Measurements from ENCODE around the gene SAP30L. TPM values are rescaled to one million over a fixed set of nuclear protein-coding genes. Genes with fewer than 3 reads are reported as not detected.

Gene SAP30L
- total and polyA plus RNA-seq, 2 donors (not counting 1 experiment from before 2014, with no cell fraction given): 26.6 to 31.5 TPM

DNA sequence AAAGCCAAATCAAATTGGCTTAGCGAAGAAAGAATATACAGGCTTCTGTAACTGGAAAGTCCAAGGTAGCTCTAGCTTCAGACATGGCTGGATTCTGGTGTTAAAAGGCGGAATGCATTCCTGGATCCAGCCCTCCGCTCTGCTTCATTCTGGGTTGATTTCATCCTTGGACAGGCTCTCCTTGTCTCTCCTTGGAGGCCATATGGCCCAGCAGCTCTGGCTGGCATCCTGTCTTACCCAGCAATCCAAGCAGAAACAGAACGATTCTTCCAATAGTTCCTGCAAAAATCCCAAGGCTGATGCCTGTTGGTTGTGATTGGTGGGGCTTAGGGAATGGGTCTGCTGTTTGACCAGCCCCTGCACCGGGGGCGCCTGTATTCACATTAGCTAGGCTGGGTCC is 37.0 kb upstream of the SAP30L start:
- Histone ChIP-seq H3K27me3 (ENCODE audit: control insufficient read depth, insufficient read depth, low read length) (no peaks in the 10 kb centered on the region), H3K4me1 (ENCODE audit: control insufficient read depth, extremely low read depth, insufficient read depth, low read length) (peaks cover 4% of the 10 kb centered on the region), H4K20me1 (ENCODE audit: control insufficient read depth, extremely low read depth, insufficient read depth, low read length) (peaks cover 2% of the 10 kb centered on the region), H3K36me3 (ENCODE audit: control insufficient read depth, insufficient read depth, low read length) (no peaks in the 10 kb centered on the region), H3K9ac (ENCODE audit: insufficient read depth, low read length) (no peak overlapping the region), H3K4me3 (replicated peaks in 1 of 4; ENCODE audit: control extremely low read depth in 1 of 4, insufficient read depth in 1 of 4, low read depth in 3 of 4, low read length in 4 of 4) (no peak overlapping the region), H3K9me3 (ENCODE audit: control insufficient read depth, insufficient read depth, low read depth, low read length) (no peaks in the 10 kb centered on the region), H2AFZ (ENCODE audit: low read length) (no peak overlapping the region), H3K79me2 (ENCODE audit: control insufficient read depth, insufficient read depth, low read length) (no peaks in the 10 kb centered on the region), H3K4me2 (ENCODE audit: extremely low read depth, insufficient read depth, low read length) (no peak overlapping the region), H3K27ac (ENCODE audit: insufficient read depth, low read length) (no peak overlapping the region)
- TF ChIP-seq EZH2 (IDR thresholded peaks at IDR 0.05; ENCODE audit: low read length, missing control alignments): no peak
- TF ChIP-seq, protein P1, sequence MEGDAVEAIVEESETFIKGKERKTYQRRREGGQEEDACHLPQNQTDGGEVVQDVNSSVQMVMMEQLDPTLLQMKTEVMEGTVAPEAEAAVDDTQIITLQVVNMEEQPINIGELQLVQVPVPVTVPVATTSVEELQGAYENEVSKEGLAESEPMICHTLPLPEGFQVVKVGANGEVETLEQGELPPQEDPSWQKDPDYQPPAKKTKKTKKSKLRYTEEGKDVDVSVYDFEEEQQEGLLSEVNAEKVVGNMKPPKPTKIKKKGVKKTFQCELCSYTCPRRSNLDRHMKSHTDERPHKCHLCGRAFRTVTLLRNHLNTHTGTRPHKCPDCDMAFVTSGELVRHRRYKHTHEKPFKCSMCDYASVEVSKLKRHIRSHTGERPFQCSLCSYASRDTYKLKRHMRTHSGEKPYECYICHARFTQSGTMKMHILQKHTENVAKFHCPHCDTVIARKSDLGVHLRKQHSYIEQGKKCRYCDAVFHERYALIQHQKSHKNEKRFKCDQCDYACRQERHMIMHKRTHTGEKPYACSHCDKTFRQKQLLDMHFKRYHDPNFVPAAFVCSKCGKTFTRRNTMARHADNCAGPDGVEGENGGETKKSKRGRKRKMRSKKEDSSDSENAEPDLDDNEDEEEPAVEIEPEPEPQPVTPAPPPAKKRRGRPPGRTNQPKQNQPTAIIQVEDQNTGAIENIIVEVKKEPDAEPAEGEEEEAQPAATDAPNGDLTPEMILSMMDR (conservative IDR thresholded peaks at IDR 0.05 in 1 of 2, IDR thresholded peaks at IDR 0.05 in 1 of 2; ENCODE audit: low read depth in 1 of 2, low read length in 2 of 2): no peak
- DNase-seq (ENCODE audit: low read depth in 2 of 2): no peak

DNA sequence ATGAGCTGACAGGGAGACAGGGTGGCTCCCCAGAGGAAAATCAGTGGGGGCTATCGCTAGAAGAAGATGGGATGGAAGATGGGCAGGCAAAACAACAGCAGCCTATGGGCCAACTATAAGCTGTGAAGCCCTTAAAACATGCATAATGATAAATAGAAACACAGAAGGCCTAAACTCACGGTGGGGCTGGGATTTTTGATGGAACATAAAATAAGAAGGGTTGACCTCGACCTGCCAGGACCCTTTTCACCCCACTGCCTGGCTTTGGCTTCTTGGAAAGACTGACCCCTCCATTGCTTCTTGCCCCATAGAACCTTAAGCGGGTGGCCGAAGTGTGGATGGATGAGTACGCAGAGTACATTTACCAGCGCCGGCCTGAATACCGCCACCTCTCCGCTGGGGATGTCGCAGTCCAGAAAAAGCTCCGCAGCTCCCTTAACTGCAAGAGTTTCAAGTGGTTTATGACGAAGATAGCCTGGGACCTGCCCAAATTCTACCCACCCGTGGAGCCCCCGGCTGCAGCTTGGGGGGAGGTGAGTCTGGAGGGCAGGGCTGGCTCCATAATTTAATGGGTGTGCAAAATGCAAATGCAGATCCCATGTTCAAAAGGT is 36.5 kb upstream of the SAP30L start:
- peaks cover 4% of the 10 kb centered on the region for H3K4me1 ChIP-seq (ENCODE audit: control insufficient read depth, extremely low read depth, insufficient read depth, low read length)
- TF ChIP-seq, protein P1 (conservative IDR thresholded peaks at IDR 0.05 in 1 of 2, IDR thresholded peaks at IDR 0.05 in 1 of 2; ENCODE audit: low read depth in 1 of 2, low read length in 2 of 2): no peak
- no peak for TF ChIP-seq EZH2 (IDR thresholded peaks at IDR 0.05; ENCODE audit: low read length, missing control alignments)

DNA sequence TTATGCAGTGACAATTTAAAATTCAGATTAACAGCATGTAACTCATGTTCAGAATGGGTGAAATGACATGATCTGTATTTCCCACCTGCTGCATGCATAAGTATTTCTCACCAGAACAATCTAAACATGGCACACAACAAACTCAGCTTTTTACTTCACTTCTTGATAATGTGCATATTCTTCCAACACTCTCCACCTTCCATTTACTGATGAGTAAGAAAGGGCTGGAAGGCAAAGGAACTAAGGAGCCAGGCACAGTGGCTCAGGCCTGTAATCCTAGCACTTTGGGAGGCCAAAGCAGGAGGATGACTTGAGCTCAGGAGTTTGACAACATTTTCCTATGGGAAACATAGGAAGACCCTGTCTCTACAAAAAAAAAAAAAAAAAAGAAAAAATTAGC is 35.8 kb upstream of the SAP30L start:
- Histone ChIP-seq H2AFZ (ENCODE audit: low read length) (no peak overlapping the region), H3K36me3 (ENCODE audit: control insufficient read depth, insufficient read depth, low read length) (no peaks in the 10 kb centered on the region), H3K9ac (ENCODE audit: insufficient read depth, low read length) (no peak overlapping the region), H3K27ac (ENCODE audit: insufficient read depth, low read length) (no peak overlapping the region), H3K27me3 (ENCODE audit: control insufficient read depth, insufficient read depth, low read length) (no peaks in the 10 kb centered on the region), H4K20me1 (ENCODE audit: control insufficient read depth, extremely low read depth, insufficient read depth, low read length) (peaks cover 2% of the 10 kb centered on the region), H3K4me1 (ENCODE audit: control insufficient read depth, extremely low read depth, insufficient read depth, low read length) (peaks cover 2% of the 10 kb centered on the region), H3K9me3 (ENCODE audit: control insufficient read depth, insufficient read depth, low read depth, low read length) (no peaks in the 10 kb centered on the region), H3K4me3 (replicated peaks in 1 of 4; ENCODE audit: control extremely low read depth in 1 of 4, insufficient read depth in 1 of 4, low read depth in 3 of 4, low read length in 4 of 4) (no peak overlapping the region), H3K79me2 (ENCODE audit: control insufficient read depth, insufficient read depth, low read length) (no peaks in the 10 kb centered on the region), H3K4me2 (ENCODE audit: extremely low read depth, insufficient read depth, low read length) (no peak overlapping the region)
- DNase-seq (ENCODE audit: low read depth in 2 of 2): no peak
- TF ChIP-seq EZH2 (IDR thresholded peaks at IDR 0.05; ENCODE audit: low read length, missing control alignments): no peak

More for the DNA sequence above, 36.5 kb upstream of the SAP30L start:
- Histone ChIP-seq H3K9me3 (ENCODE audit: control insufficient read depth, insufficient read depth, low read depth, low read length) (no peaks in the 10 kb centered on the region), H3K79me2 (ENCODE audit: control insufficient read depth, insufficient read depth, low read length) (no peaks in the 10 kb centered on the region), H3K27ac (ENCODE audit: insufficient read depth, low read length) (no peak overlapping the region), H3K4me3 (replicated peaks in 1 of 4; ENCODE audit: control extremely low read depth in 1 of 4, insufficient read depth in 1 of 4, low read depth in 3 of 4, low read length in 4 of 4) (no peak overlapping the region), H3K27me3 (ENCODE audit: control insufficient read depth, insufficient read depth, low read length) (no peaks in the 10 kb centered on the region), H4K20me1 (ENCODE audit: control insufficient read depth, extremely low read depth, insufficient read depth, low read length) (peaks cover 2% of the 10 kb centered on the region), H2AFZ (ENCODE audit: low read length) (no peak overlapping the region), H3K9ac (ENCODE audit: insufficient read depth, low read length) (no peak overlapping the region), H3K36me3 (ENCODE audit: control insufficient read depth, insufficient read depth, low read length) (no peaks in the 10 kb centered on the region), H3K4me2 (ENCODE audit: extremely low read depth, insufficient read depth, low read length) (no peak overlapping the region)
- DNase-seq (ENCODE audit: low read depth in 2 of 2): no peak
